NCI-H2171 treated with DMSO at 0.1 percent for 48 hours (cell line): Measurements from ENCODE around the gene SENP6.

Experiments used
- DNase-seq: peaks from one replicate; lab custom pipeline; 2025; lab: John Stamatoyannopoulos, UW

The SENP6 gene

GRCh38 chr6:75748743-75749538 lies 147.3 kb downstream of the SENP6 start, which contains the start of gene MYO6:
TSS of gene MYO6 (plus strand) at chr6:75749239. CDS start at chr6:75817548, 68,309 bp downstream.
- DNase-seq, result peak; percentile 61

GRCh38 chr6:75751443-75751842 lies 149.8 kb downstream of the SENP6 start:
- no peak for DNase-seq

- DNase-seq, result no peak
Measured at GRCh38 chr6:75752365-75752764, 150.7 kb downstream of the SENP6 start.

- no peak for DNase-seq
Measured at GRCh38 chr6:75755704-75756103, 154.0 kb downstream of the SENP6 start.

GRCh38 chr6:75757295-75757694 lies 155.6 kb downstream of the SENP6 start:
- DNase-seq, result no peak

- DNase-seq, result no peak
Measured at GRCh38 chr6:75758061-75758460, 156.4 kb downstream of the SENP6 start.

- no peak for DNase-seq
Measured at GRCh38 chr6:75759207-75759606, 157.5 kb downstream of the SENP6 start.

- DNase-seq, result no peak
Measured at GRCh38 chr6:75760320-75760719, 158.6 kb downstream of the SENP6 start.

- DNase-seq, result no peak
Measured at GRCh38 chr6:75761489-75761888, 159.8 kb downstream of the SENP6 start.

- DNase-seq, result no peak
Measured at GRCh38 chr6:75762063-75762462, 160.4 kb downstream of the SENP6 start.

GRCh38 chr6:75766387-75766786 lies 164.7 kb downstream of the SENP6 start:
- no peak for DNase-seq
